Smooth muscle cell of the pulmonary artery (primary cell): ENCODE data around the gene C1QTNF8. TPM values are rescaled to one million over a fixed set of nuclear protein-coding genes. Genes with fewer than 3 reads are reported as not detected.

Experiments used
- total RNA-seq: library from RNA; depleted of rRNA; stranded (reverse); fragments of >200 nt; gene quantifications from 2 replicates; pipeline ENCODE4 v1.2.3, GENCODE V29; 2014

The C1QTNF8 gene, protein sequence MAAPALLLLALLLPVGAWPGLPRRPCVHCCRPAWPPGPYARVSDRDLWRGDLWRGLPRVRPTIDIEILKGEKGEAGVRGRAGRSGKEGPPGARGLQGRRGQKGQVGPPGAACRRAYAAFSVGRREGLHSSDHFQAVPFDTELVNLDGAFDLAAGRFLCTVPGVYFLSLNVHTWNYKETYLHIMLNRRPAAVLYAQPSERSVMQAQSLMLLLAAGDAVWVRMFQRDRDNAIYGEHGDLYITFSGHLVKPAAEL
- total RNA-seq: 0.13 TPM in 1 of 2 replicates, not detected in the other

GRCh38 chr16:1096169-1097082 is at the start of gene C1QTNF8:
C1QTNF8 (minus strand) TSS chr16:1096244; CDS start chr16:1094922, 1,322 bp downstream.

DNA sequence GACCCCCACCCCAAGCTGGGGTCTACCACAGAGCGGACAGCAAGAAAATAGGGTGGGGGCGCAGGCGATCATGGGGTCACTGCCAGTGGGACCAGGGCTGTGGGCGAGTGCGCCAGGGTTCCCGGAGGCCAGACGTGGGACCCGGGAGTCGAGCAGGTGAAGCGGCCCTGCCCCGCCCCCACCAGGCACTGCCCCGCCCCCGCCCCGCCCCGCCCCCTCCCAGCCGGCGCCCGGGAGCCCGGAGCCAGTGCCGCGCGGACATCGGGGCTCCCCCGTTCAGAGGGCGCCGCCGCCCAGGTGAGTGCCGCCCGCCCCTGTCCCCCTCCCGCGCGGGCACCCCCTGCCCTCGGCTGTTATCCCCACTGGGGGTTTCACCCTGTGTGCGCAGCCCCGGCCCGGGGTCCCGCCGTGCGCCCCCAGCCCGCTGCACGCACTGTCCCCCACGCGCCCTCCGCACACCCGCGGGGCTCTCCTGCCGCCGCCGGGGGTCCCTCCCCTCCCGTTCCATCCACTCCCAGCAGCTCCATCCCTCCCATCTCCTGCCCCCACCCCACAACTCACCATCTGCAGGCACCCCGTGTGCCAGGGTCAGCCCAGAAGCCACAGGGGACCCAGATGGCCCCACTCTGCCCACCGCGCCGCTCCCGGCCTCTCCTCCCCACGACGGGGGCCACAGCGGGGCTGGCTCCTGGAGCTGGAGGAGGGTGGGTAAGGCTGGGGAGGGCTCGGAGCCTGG is 23.4 kb downstream of the C1QTNF8 start, which contains the start of gene SSTR5:
Gene SSTR5 (plus strand): TSS at position 222 of the 736 bp plus-strand sequence. CDS start 6,122 bp downstream, outside the sequence.

Other genes with a start within 250 kb of the C1QTNF8 start
- gene LMF1, start 125.3 kb downstream of the C1QTNF8 start, total RNA-seq: 21.9 and 36.9 TPM in 2 replicates
- 0.26 and 0.72 TPM in 2 replicates for gene SOX8, start 114.5 kb downstream of the C1QTNF8 start, total RNA-seq
- gene SSTR5, start 23.5 kb downstream of the C1QTNF8 start, total RNA-seq: not detected in 2 replicates
- 12.6 and 17.0 TPM in 2 replicates for gene CACNA1H, start 56.9 kb upstream of the C1QTNF8 start, total RNA-seq
- gene TPSG1, start 129.0 kb upstream of the C1QTNF8 start, total RNA-seq: not detected in 2 replicates
- not detected in 2 replicates for gene TPSB2, start 133.9 kb upstream of the C1QTNF8 start, total RNA-seq
- gene TPSAB1, start 144.5 kb upstream of the C1QTNF8 start, total RNA-seq: not detected in 2 replicates
- not detected in 2 replicates for gene TPSD1, start 159.8 kb upstream of the C1QTNF8 start, total RNA-seq
- gene UBE2I, start 213.4 kb upstream of the C1QTNF8 start, total RNA-seq: 44.2 and 52.5 TPM in 2 replicates
- 1.2 and 1.3 TPM in 2 replicates for gene BAIAP3, start 237.4 kb upstream of the C1QTNF8 start, total RNA-seq